CD14-positive monocyte (primary cell): ENCODE measurements around the gene FRAS1. TPM values are rescaled to one million over a fixed set of nuclear protein-coding genes. Genes with fewer than 3 reads are reported as not detected.

Experiments used
- DNase-seq, 3 donors: peaks; one replicate each; pipeline ENCODE4 v3.0.0-alpha.2; 2011 to 2022
- H2AFZ ChIP-seq: 2 replicates; pipeline ENCODE4 v1.6.0; 2012; ENCODE audit warnings: mild to moderate bottlenecking, low read depth, low read length, inconsistent platforms; ENCODE audit not compliant: insufficient read depth, poor library complexity, severe bottlenecking
- H3K27ac ChIP-seq, 2 donors: 1 replicate in 1 of 2; 2 replicates in 1 of 2; pipeline ENCODE4 v1.5.1; 2012 to 2013; ENCODE audit warnings: low read length in 2 of 2, control low read depth in 1 of 2, inconsistent platforms in 1 of 2, low read depth in 1 of 2, mild to moderate bottlenecking in 1 of 2
- H3K27me3 ChIP-seq, 2 donors: one replicate each; pipeline versions ENCODE4 v1.6.0 to v1.6.1; 2011 to 2013; ENCODE audit warnings: low read length in 2 of 2; ENCODE audit not compliant: control insufficient read depth in 2 of 2, insufficient read depth in 2 of 2
- H3K36me3 ChIP-seq, 2 donors: replicated peaks in 1 of 2; 1 replicate in 1 of 2; 2 replicates in 1 of 2; pipeline versions ENCODE4 v1.5.1 to v1.6.1; 2012 to 2013; ENCODE audit warnings: low read length in 2 of 2, control low read depth in 1 of 2, inconsistent platforms in 1 of 2, mild to moderate bottlenecking in 1 of 2; ENCODE audit not compliant: insufficient read depth in 2 of 2, control insufficient read depth in 1 of 2
- H3K4me1 ChIP-seq, 2 donors: 1 replicate in 1 of 2; 2 replicates in 1 of 2; pipeline versions ENCODE4 v1.5.1 to v1.6.1; 2012 to 2013; ENCODE audit warnings: low read length in 2 of 2, control low read depth in 1 of 2, inconsistent platforms in 1 of 2, mild to moderate bottlenecking in 1 of 2, moderate library complexity in 1 of 2; ENCODE audit not compliant: insufficient read depth in 2 of 2, control insufficient read depth in 1 of 2
- H3K4me2 ChIP-seq: replicated peaks from 2 replicates; pipeline ENCODE3; 2012; ENCODE audit warnings: low read length, moderate library complexity, mild to moderate bottlenecking; ENCODE audit not compliant: poor library complexity, severe bottlenecking; ENCODE audit errors: extremely low read depth
- H3K4me3 ChIP-seq, 3 experiments: fragments of 200-600 bp in 1 of 3; sonication (generic) in 1 of 3; replicated peaks in 1 of 3; 1 replicate in 2 of 3; 2 replicates in 1 of 3; pipeline ENCODE4 v1.5.1; 2011 to 2013; ENCODE audit warnings: low read length in 3 of 3, mild to moderate bottlenecking in 3 of 3, control low read depth in 2 of 3, low read depth in 2 of 3, inconsistent platforms in 1 of 3, moderate library complexity in 1 of 3
- H3K79me2 ChIP-seq: 2 replicates; pipeline ENCODE4 v1.6.0; 2012; ENCODE audit warnings: mild to moderate bottlenecking, control low read depth, inconsistent platforms, low read length, moderate library complexity; ENCODE audit not compliant: insufficient read depth
- H3K9ac ChIP-seq: 2 replicates; pipeline ENCODE4 v1.6.0; 2017; ENCODE audit warnings: low read length, mild to moderate bottlenecking; ENCODE audit not compliant: insufficient read depth, poor library complexity, severe bottlenecking
- H3K9me3 ChIP-seq, 2 donors: replicated peaks in 1 of 2; 1 replicate in 1 of 2; 2 replicates in 1 of 2; pipeline versions ENCODE4 v1.5.1 to v1.6.1; 2012 to 2013; ENCODE audit warnings: low read length in 2 of 2, control low read depth in 1 of 2; ENCODE audit not compliant: control insufficient read depth in 1 of 2, insufficient read depth in 1 of 2
- H4K20me1 ChIP-seq: 2 replicates; pipeline ENCODE4 v1.6.0; 2012; ENCODE audit warnings: mild to moderate bottlenecking, low read length, control low read depth, moderate library complexity; ENCODE audit not compliant: insufficient read depth
- H3K27ac Mint-ChIP-seq, 7 donors: one replicate each; pipeline ENCODE4 v1.8.0; 2020; ENCODE audit warnings: mild to moderate bottlenecking in 7 of 7, mixed read lengths in 7 of 7, moderate library complexity in 6 of 7, inconsistent platforms in 2 of 7
- H3K27me3 Mint-ChIP-seq, 3 donors: one replicate each; pipeline ENCODE4 v1.8.0; 2021 to 2022; ENCODE audit warnings: low read depth in 3 of 3, mild to moderate bottlenecking in 3 of 3, mixed read lengths in 3 of 3, moderate library complexity in 3 of 3, inconsistent platforms in 1 of 3
- H3K36me3 Mint-ChIP-seq, 2 donors: one replicate each; pipeline ENCODE4 v1.8.0; 2020; ENCODE audit warnings: mixed read lengths in 2 of 2, inconsistent platforms in 1 of 2, mild to moderate bottlenecking in 1 of 2
- H3K4me1 Mint-ChIP-seq: one replicate; pipeline ENCODE4 v1.8.0; 2020; ENCODE audit warnings: mild to moderate bottlenecking, mixed read lengths
- H3K4me3 Mint-ChIP-seq, 2 donors: one replicate each; pipeline ENCODE4 v1.8.0; 2020; ENCODE audit warnings: mild to moderate bottlenecking in 2 of 2, mixed read lengths in 2 of 2, moderate library complexity in 1 of 2
- H3K9me3 Mint-ChIP-seq, 7 donors: one replicate each; pipeline ENCODE4 v1.8.0; 2020 to 2022; ENCODE audit warnings: mixed read lengths in 7 of 7, mild to moderate bottlenecking in 6 of 7, moderate library complexity in 6 of 7, inconsistent platforms in 2 of 7
- CTCF ChIP-seq: fragments of 200-600 bp; IDR thresholded peaks from one replicate; pipeline ENCODE4 v1.8.0; 2022; ENCODE audit warnings: antibody characterized with exemption, mild to moderate bottlenecking
- WGBS: methylation state at CpG from one replicate; pipeline ENCODE4 v1.1.5; 2013; ENCODE audit warnings: missing lambda C conversion rate; ENCODE audit not compliant: insufficient coverage; 5-methylcytosine and 5-hydroxymethylcytosine counted together
- intact Hi-C, 2 donors: fragments of 100-400 bp; cut with micrococcal nuclease; formaldehyde crosslinking; loops; one replicate each; pipeline versions ENCODE4 v1.15.0 to v1.15.1; 2023
- polyA plus RNA-seq, 3 donors: library from polyadenylated mRNA; depleted of rRNA in 1 of 3; unstranded in 2 of 3; stranded (reverse) in 1 of 3; fragments of 300-500 nt in 2 of 3; fragments of >200 nt in 1 of 3; fragmentation: Illumina TruSeq in 2 of 3; gene quantifications; 1 replicate in 2 of 3; 2 replicates in 1 of 3; pipeline ENCODE4 v1.2.3, GENCODE V29; 2012 to 2021

Gene FRAS1
- polyA plus RNA-seq, 3 donors = not detected

GRCh38 chr4:78092850-78093249 lies 35.7 kb downstream of the FRAS1 start:
- no peaks in the 10 kb centered on the region for H3K27me3 ChIP-seq
- intact Hi-C loops = no loop called here
- H3K9me3 ChIP-seq = peaks cover 0 to 5% of the 10 kb centered on the region in 2 donors
- Mint-ChIP-seq H3K27me3 (no peaks in the 10 kb centered on the region), H3K27ac (no peak overlapping the region), H3K9me3 (peaks cover 1 to 7% (median 4%) of the 10 kb centered on the region in 7 donors), H3K4me3 (no peak overlapping the region), H3K4me1 (no peaks in the 10 kb centered on the region), H3K36me3 (no peaks in the 10 kb centered on the region)
- H3K9ac ChIP-seq = no peak overlapping the region
- H2AFZ ChIP-seq = no peak overlapping the region
- no peak overlapping the region for H3K4me2 ChIP-seq
- H3K79me2 ChIP-seq = no peaks in the 10 kb centered on the region
- TF ChIP-seq CTCF = no peak
- no peak overlapping the region for H3K27ac ChIP-seq
- H3K4me1 ChIP-seq = no peaks in the 10 kb centered on the region
- H3K4me3 ChIP-seq = no peak overlapping the region
- H4K20me1 ChIP-seq = no peaks in the 10 kb centered on the region
- no peaks in the 10 kb centered on the region for H3K36me3 ChIP-seq
- no peak for DNase-seq

GRCh38 chr4:78095081-78095480 lies 38.0 kb downstream of the FRAS1 start:
- Mint-ChIP-seq H3K4me1 (no peaks in the 10 kb centered on the region), H3K9me3 (peaks cover 1 to 11% (median 5%) of the 10 kb centered on the region in 7 donors), H3K27me3 (no peaks in the 10 kb centered on the region), H3K27ac (no peak overlapping the region), H3K4me3 (no peak overlapping the region), H3K36me3 (no peaks in the 10 kb centered on the region)
- intact Hi-C loops = no loop called here
- no peak for TF ChIP-seq CTCF
- no peak overlapping the region for H3K27ac ChIP-seq
- H3K79me2 ChIP-seq = no peaks in the 10 kb centered on the region
- no peak for DNase-seq
- H3K4me1 ChIP-seq = no peaks in the 10 kb centered on the region
- H3K27me3 ChIP-seq = no peaks in the 10 kb centered on the region
- no peaks in the 10 kb centered on the region for H3K36me3 ChIP-seq
- H2AFZ ChIP-seq = no peak overlapping the region
- no peak overlapping the region for H3K4me2 ChIP-seq
- peaks cover 0 to 5% of the 10 kb centered on the region in 2 donors for H3K9me3 ChIP-seq
- no peak overlapping the region for H3K9ac ChIP-seq
- no CpG with 5 or more reads among the region's 2 CpGs for WGBS
- H4K20me1 ChIP-seq = no peaks in the 10 kb centered on the region
- no peak overlapping the region for H3K4me3 ChIP-seq
